Measurements from ENCODE around the gene GVQW3. TPM values are rescaled to one million over a fixed set of nuclear protein-coding genes. Genes with fewer than 3 reads are reported as not detected.

The GVQW3 gene
- total and polyA plus RNA-seq, 2 donors (not counting 1 experiment from before 2014, with no cell fraction given), result 3.5 to 8.2 TPM

- peaks cover 7% of the 10 kb centered on the region for H4K20me1 ChIP-seq (ENCODE audit: control insufficient read depth, insufficient read depth, low read length, poor library complexity, severe bottlenecking)
- H3K9me3 ChIP-seq (ENCODE audit: control extremely low read depth in 1 of 3, control insufficient read depth in 2 of 3, insufficient read depth in 1 of 3, low read length in 2 of 3), result no peaks in the 10 kb centered on the region
Measured at GRCh38 chr11:76453248-76453647, 72.1 kb downstream of the GVQW3 start.

GRCh38 chr11:76455331-76455730 lies 74.2 kb downstream of the GVQW3 start:
- Histone ChIP-seq H4K20me1 (ENCODE audit: control insufficient read depth, insufficient read depth, low read length, poor library complexity, severe bottlenecking) (no peaks in the 10 kb centered on the region), H3K9me3 (ENCODE audit: control extremely low read depth in 1 of 3, control insufficient read depth in 2 of 3, insufficient read depth in 1 of 3, low read length in 2 of 3) (no peaks in the 10 kb centered on the region), H3K27ac (ENCODE audit: low read length in 2 of 2) (no peak overlapping the region), H3K4me1 (ENCODE audit: control insufficient read depth in 2 of 2, insufficient read depth in 2 of 2, low read length in 2 of 2) (no peaks in the 10 kb centered on the region), H3K4me2 (replicated peaks; ENCODE audit: low read depth, low read length, poor library complexity, severe bottlenecking) (no peak overlapping the region), H3K27me3 (replicated peaks in 1 of 4; ENCODE audit: control extremely low read depth in 1 of 4, control insufficient read depth in 3 of 4, insufficient read depth in 4 of 4, low read length in 3 of 4) (no peaks in the 10 kb centered on the region), H2AFZ (ENCODE audit: insufficient read depth, low read depth, low read length, poor library complexity, severe bottlenecking) (no peak overlapping the region), H3K79me2 (ENCODE audit: control insufficient read depth, insufficient read depth, low read length) (peaks cover 11% of the 10 kb centered on the region), H3K9ac (ENCODE audit: low read length) (no peak overlapping the region), H3K36me3 (replicated peaks in 1 of 2; ENCODE audit: control extremely low read depth in 1 of 2, control insufficient read depth in 1 of 2, extremely low read depth in 1 of 2, insufficient read depth in 2 of 2, low read length in 1 of 2) (peaks cover 13 to 49% of the 10 kb centered on the region in 2 experiments), H3K4me3 (ENCODE audit: control extremely low read depth in 1 of 5, extremely low read depth in 1 of 5, insufficient read depth in 1 of 5, low read depth in 2 of 5, low read length in 4 of 5) (no peak overlapping the region)
- H3K4me3 Mint-ChIP-seq, result no peak overlapping the region
- ATAC-seq (ENCODE audit: low read depth) (no peak), DNase-seq (no peak)
- no CpG with 5 or more reads among the region's 2 CpGs for WGBS (ENCODE audit: insufficient coverage)
- ChIA-PET CTCF (no interaction called here), POLR2A (no interaction called here)
- H3K4me1 Mint-ChIP-seq, result no peaks in the 10 kb centered on the region
- no peaks in the 10 kb centered on the region for H3K27me3 Mint-ChIP-seq
- no peaks in the 10 kb centered on the region for H3K9me3 Mint-ChIP-seq (ENCODE audit: insufficient read depth)
- no peak overlapping the region for H3K27ac Mint-ChIP-seq
- intact Hi-C loops (cut with micrococcal nuclease), result no loop called here
- TF ChIP-seq EZH2 (IDR thresholded peaks at IDR 0.05; ENCODE audit: borderline replicate concordance, insufficient read depth, low read depth, low read length, poor library complexity, severe bottlenecking), result no peak
- no peak for TF ChIP-seq CTCF (IDR thresholded peaks at IDR 0.05)

More at GRCh38 chr11:76453248-76453647, 72.1 kb downstream of the GVQW3 start:
- H3K4me3 ChIP-seq (ENCODE audit: control extremely low read depth in 1 of 5, extremely low read depth in 1 of 5, insufficient read depth in 1 of 5, low read depth in 2 of 5, low read length in 4 of 5), result no peak overlapping the region
- H3K27me3 ChIP-seq (replicated peaks in 1 of 4; ENCODE audit: control extremely low read depth in 1 of 4, control insufficient read depth in 3 of 4, insufficient read depth in 4 of 4, low read length in 3 of 4), result no peaks in the 10 kb centered on the region
- no peak overlapping the region for H3K9ac ChIP-seq (ENCODE audit: low read length)
- no peak overlapping the region for H3K27ac ChIP-seq (ENCODE audit: low read length in 2 of 2)
- intact Hi-C loops (cut with micrococcal nuclease), result no loop called here
- ChIA-PET POLR2A (no interaction called here), CTCF (no interaction called here)
- DNase-seq, result no peak
- no peaks in the 10 kb centered on the region for H3K4me1 ChIP-seq (ENCODE audit: control insufficient read depth in 2 of 2, insufficient read depth in 2 of 2, low read length in 2 of 2)
- no peak overlapping the region for H3K4me2 ChIP-seq (replicated peaks; ENCODE audit: low read depth, low read length, poor library complexity, severe bottlenecking)
- Mint-ChIP-seq H3K27me3 (no peaks in the 10 kb centered on the region), H3K9me3 (ENCODE audit: insufficient read depth) (no peaks in the 10 kb centered on the region), H3K27ac (no peak overlapping the region), H3K4me3 (no peak overlapping the region), H3K4me1 (no peaks in the 10 kb centered on the region)
- ATAC-seq (ENCODE audit: low read depth), result no peak
- TF ChIP-seq CTCF (IDR thresholded peaks at IDR 0.05) (no peak), EZH2 (IDR thresholded peaks at IDR 0.05; ENCODE audit: borderline replicate concordance, insufficient read depth, low read depth, low read length, poor library complexity, severe bottlenecking) (no peak)
- no peak overlapping the region for H2AFZ ChIP-seq (ENCODE audit: insufficient read depth, low read depth, low read length, poor library complexity, severe bottlenecking)
- peaks cover 4 to 42% of the 10 kb centered on the region in 2 experiments for H3K36me3 ChIP-seq (replicated peaks in 1 of 2; ENCODE audit: control extremely low read depth in 1 of 2, control insufficient read depth in 1 of 2, extremely low read depth in 1 of 2, insufficient read depth in 2 of 2, low read length in 1 of 2)
- WGBS (ENCODE audit: insufficient coverage), result no CpG with 5 or more reads among the region's 6 CpGs
- H3K79me2 ChIP-seq (ENCODE audit: control insufficient read depth, insufficient read depth, low read length), result peaks cover 15% of the 10 kb centered on the region

All from B cell (primary cell).